BLaER1 (cell line): ENCODE results near the gene ZXDC.

ENCODE experiments used
- H3K27ac ChIP-seq: shearing (Covaris generic); formaldehyde crosslinking; 2 replicates; pipeline ENCODE4 v1.8.1; 2022
- H3K27me3 ChIP-seq: shearing (Covaris generic); formaldehyde crosslinking; 2 replicates; pipeline ENCODE4 v1.8.1; 2022
- H3K36me3 ChIP-seq: shearing (Covaris generic); formaldehyde crosslinking; 2 replicates; pipeline ENCODE4 v1.8.1; 2022
- H3K4me1 ChIP-seq: shearing (Covaris generic); formaldehyde crosslinking; 2 replicates; pipeline ENCODE4 v1.8.1; 2022
- H3K4me2 ChIP-seq: shearing (Covaris generic); formaldehyde crosslinking; 2 replicates; pipeline ENCODE4 v1.8.1; 2022
- H3K4me3 ChIP-seq: shearing (Covaris generic); formaldehyde crosslinking; 2 replicates; pipeline ENCODE4 v1.8.1; 2022
- H3K9ac ChIP-seq: shearing (Covaris generic); formaldehyde crosslinking; 2 replicates; pipeline ENCODE4 v1.8.1; 2022
- H3K9me3 ChIP-seq: shearing (Covaris generic); formaldehyde crosslinking; 2 replicates; pipeline ENCODE4 v1.8.1; 2022
- H4K20me1 ChIP-seq: shearing (Covaris generic); formaldehyde crosslinking; 2 replicates; pipeline ENCODE4 v1.8.1; 2022
- Cebpa-rat ChIP-seq: shearing (Covaris generic); IDR thresholded peaks from 2 replicates; pipeline ENCODE4 v1.8.1; 2022

ZXDC gene

DNA sequence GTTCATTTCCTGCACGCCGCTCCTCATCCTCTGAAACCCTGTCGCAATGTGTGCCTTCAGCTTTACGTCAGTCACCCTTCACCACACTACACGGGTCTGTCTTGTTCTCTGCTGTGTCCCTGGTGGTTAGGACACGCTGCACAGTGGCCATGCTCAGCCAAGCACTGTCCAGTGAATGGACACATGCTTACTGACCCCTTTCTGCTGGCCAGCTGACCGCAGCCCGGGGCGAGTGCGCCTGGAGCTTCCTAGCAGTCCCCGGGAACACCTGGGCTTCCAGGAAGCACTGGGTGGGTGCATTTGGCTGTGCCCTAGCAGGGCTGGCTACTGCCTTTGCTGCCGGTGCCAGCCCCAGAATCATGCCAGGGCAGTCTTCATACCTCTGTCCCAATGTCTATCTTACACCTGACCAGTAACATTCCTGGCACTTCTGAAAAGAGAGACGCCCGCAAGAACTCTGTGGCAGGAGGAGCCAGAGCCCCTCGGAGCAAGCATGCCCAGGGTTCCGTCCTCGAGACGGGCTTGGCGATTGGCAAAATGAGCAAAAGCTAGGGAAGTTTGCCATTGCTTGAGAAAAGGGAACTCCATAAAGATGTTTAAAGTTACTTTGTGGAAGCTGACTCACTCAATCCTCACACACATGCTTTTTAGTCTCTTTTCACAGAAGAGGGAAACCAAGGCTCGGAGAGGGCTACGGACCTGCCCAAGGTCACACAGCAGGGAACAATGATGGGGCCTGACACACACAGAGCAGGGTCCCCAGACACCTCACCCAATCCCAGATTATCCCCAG is 15.7 kb upstream of the ZXDC start:
- Histone ChIP-seq H3K9ac (no peak overlapping the region), H3K4me3 (no peak overlapping the region), H3K9me3 (no peaks in the 10 kb centered on the region), H3K27ac (peak overlapping the region; percentile 47; the same call in 1 of the 2 replicates), H3K4me2 (peak overlapping the region; percentile 75), H3K27me3 (no peaks in the 10 kb centered on the region), H3K36me3 (no peaks in the 10 kb centered on the region), H4K20me1 (no peaks in the 10 kb centered on the region), H3K4me1 (peaks cover 98% of the 10 kb centered on the region)
- TF ChIP-seq Cebpa-rat, result no peak

DNA sequence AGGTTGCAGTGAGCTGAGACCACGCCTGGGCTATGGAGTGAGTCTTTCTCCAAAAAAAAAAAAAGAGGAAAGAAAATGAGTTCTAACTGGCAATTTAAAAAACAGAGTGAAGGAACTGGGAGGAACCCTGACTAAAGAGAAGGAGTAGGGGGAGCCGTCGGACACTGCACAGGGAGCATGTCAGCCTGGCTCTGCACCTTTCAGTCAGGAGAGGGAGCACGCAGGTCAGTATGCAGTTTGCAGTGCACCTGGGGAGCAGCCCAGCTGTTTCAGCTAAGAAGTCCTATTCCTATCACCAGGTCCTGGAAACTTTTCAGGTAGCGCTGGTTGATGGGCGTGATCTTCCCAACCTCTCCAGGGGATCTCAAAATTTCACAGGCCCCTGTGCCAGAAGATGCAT is 14.9 kb upstream of the ZXDC start:
- Histone ChIP-seq H3K4me3 (no peak overlapping the region), H3K4me2 (peak overlapping the region; percentile 75), H4K20me1 (no peaks in the 10 kb centered on the region), H3K27me3 (no peaks in the 10 kb centered on the region), H3K4me1 (peaks cover 98% of the 10 kb centered on the region), H3K27ac (0 out of 2 replicates have a peak overlapping the region, but pooled peaks have one; percentile 47), H3K9ac (no peak overlapping the region), H3K36me3 (no peaks in the 10 kb centered on the region), H3K9me3 (no peaks in the 10 kb centered on the region)
- no peak for TF ChIP-seq Cebpa-rat

DNA sequence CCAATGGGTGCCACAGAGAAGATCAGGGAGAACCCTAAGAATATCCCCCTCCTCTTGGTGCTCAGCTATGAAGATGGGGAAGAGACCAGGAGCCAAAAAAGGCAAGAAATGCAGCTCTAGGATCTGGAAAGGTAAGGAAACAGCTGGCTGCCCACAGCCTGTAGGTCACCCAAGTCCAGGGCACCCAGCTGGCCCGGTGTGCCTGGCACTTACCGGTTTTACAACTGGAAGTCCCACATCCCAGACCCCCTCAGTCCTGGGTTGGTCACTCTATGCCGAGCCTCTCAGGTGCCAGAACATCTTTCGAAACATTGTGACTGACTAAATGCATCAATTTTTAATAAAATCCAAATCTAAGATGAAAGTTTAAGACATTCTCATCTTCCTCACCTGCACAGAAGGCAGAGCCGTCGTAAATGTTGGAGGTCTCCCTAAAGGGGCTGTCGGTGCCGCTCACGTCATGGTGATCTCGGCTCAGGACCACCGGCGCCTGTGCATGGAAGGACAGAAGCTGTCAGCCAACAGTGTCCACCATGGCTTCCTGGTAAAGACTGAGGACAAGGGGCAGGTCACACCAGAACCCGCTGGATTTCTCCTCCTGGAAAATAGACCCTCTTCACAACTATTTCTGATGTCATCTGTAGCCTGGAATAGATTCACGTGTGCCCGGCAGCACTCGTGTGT is 13.3 kb upstream of the ZXDC start:
- no peak for TF ChIP-seq Cebpa-rat
- H3K27me3 ChIP-seq, result no peaks in the 10 kb centered on the region
- H3K9me3 ChIP-seq, result no peaks in the 10 kb centered on the region
- H3K4me3 ChIP-seq, result no peak overlapping the region
- H3K4me1 ChIP-seq, result peaks cover 84% of the 10 kb centered on the region
- peak overlapping the region; percentile 56; the same call in 1 of the 2 replicates for H3K9ac ChIP-seq
- no peaks in the 10 kb centered on the region for H4K20me1 ChIP-seq
- no peaks in the 10 kb centered on the region for H3K36me3 ChIP-seq
- H3K4me2 ChIP-seq, result peak overlapping the region; percentile 83
- peak overlapping the region; percentile 62 for H3K27ac ChIP-seq

DNA sequence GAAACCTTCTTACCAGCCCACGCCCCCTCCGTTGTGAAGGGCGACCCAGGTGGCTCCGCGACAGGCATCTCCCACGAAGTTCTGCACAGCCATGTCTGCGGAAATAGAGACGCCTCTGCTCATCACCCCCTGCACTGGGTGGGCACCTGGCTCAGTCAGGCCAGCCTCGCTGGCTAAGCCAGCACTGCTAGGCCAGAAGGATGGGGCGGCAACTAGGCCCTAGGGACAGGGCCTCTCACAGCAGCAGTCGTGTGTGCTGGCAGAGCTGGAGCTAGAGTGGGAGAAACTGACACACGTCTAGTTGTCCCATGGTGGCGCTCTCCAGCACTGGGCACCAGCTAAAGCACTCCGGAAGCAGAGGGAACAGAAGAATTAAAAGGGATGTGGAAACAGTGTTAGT is 12.5 kb upstream of the ZXDC start:
- H3K9ac ChIP-seq, result peak overlapping the region; percentile 56; the same call in 1 of the 2 replicates
- H3K27me3 ChIP-seq, result no peaks in the 10 kb centered on the region
- peak overlapping the region; percentile 62 for H3K27ac ChIP-seq
- H3K36me3 ChIP-seq, result no peaks in the 10 kb centered on the region
- peaks cover 78% of the 10 kb centered on the region for H3K4me1 ChIP-seq
- no peaks in the 10 kb centered on the region for H4K20me1 ChIP-seq
- no peak for TF ChIP-seq Cebpa-rat
- no peak overlapping the region for H3K4me3 ChIP-seq
- no peaks in the 10 kb centered on the region for H3K9me3 ChIP-seq
- H3K4me2 ChIP-seq, result peak overlapping the region; percentile 83

DNA sequence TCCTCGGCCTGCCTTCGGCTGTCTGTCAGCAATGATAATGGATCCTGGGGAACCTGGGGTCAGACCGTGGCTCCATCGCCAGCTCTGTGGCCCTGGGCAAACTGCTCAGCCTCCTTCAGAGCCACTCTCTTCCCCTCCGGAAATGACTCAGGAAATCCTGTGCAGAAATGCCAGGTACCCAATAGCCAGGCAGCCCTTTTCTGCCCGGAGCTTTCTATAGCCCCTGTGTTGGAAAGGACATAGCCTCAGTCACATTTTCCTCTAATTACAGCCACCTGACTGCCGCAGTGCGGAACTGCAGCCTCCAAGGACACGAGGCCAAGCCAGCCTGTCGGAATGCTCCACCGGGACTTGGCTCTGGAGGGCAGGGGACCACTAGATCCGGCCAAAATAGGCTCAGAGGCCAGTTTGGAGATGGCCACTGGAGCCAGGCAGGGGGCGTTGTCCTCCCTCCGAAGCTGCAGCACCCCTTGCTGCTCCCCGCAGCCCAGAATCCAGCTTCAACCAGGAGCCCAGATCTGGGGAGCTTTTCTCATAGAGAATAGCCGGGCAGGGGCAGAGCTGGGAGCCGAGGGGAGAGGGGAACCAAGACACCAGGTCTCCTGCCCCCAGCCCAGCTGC is 11.6 kb upstream of the ZXDC start:
- H3K27me3 ChIP-seq, result no peaks in the 10 kb centered on the region
- peak overlapping the region; percentile 83 for H3K4me2 ChIP-seq
- H4K20me1 ChIP-seq, result no peaks in the 10 kb centered on the region
- H3K9ac ChIP-seq, result peak overlapping the region; percentile 56; the same call in 1 of the 2 replicates
- H3K36me3 ChIP-seq, result no peaks in the 10 kb centered on the region
- peaks cover 68% of the 10 kb centered on the region for H3K4me1 ChIP-seq
- no peak overlapping the region for H3K4me3 ChIP-seq
- peak overlapping the region; percentile 62 for H3K27ac ChIP-seq
- H3K9me3 ChIP-seq, result no peaks in the 10 kb centered on the region
- TF ChIP-seq Cebpa-rat, result no peak

DNA sequence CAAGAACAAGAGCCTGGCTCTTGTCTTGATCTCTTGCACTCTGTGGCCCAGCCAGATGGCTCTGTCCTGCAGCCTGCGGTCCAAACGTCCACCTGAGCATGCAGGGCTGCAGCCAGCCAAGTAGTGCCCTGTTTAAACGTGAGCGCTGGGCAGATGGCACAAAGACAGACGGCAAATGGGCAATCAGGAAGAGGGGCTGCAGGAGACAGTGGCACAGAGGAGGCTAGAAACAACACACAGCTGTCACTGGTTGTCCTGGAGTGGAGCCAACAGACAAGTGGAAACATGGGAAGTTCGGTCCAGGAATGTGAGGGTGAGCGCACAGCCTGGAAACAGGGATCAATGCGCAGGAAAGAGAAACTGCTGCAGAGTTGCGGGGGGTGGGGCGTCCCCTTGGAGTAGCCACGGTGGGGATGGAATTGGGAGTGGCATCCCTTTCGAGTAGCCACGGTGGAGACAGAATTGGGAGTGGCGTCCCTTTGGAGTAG is 10.7 kb upstream of the ZXDC start:
- H3K4me1 ChIP-seq, result peaks cover 60% of the 10 kb centered on the region
- H3K4me3 ChIP-seq, result no peak overlapping the region
- H3K27me3 ChIP-seq, result no peaks in the 10 kb centered on the region
- no peak overlapping the region for H3K9ac ChIP-seq
- H4K20me1 ChIP-seq, result no peaks in the 10 kb centered on the region
- TF ChIP-seq Cebpa-rat, result no peak
- H3K27ac ChIP-seq, result peak overlapping the region; percentile 62; the same call in 1 of the 2 replicates
- no peaks in the 10 kb centered on the region for H3K9me3 ChIP-seq
- H3K36me3 ChIP-seq, result no peaks in the 10 kb centered on the region
- H3K4me2 ChIP-seq, result peak overlapping the region; percentile 83

DNA sequence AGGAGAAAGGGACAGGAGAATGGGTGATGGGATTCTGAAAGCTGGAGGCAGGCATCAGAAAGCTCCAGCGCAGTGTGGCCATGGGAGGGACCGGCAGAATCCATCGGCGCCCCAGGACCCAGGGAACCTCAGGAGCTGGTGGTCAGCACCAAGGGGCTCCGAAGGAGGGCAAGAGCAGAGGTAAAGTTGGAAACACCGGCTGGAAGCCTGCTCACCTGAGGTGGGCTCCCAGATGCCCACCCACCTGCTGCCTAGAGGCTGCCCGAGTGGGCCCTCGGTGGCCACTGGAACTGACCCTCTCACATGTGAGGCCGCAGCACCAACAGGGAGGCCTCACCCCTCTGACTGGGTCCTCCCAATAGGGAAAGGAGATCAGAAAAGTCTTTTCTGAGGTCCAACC is 10.3 kb upstream of the ZXDC start:
- H3K27me3 ChIP-seq, result no peaks in the 10 kb centered on the region
- no peaks in the 10 kb centered on the region for H4K20me1 ChIP-seq
- H3K4me1 ChIP-seq, result peaks cover 55% of the 10 kb centered on the region
- H3K36me3 ChIP-seq, result no peaks in the 10 kb centered on the region
- H3K4me2 ChIP-seq, result peak overlapping the region; percentile 83
- TF ChIP-seq Cebpa-rat, result no peak
- H3K4me3 ChIP-seq, result no peak overlapping the region
- no peak overlapping the region for H3K9ac ChIP-seq
- peak overlapping the region; percentile 26; the same call in 1 of the 2 replicates for H3K27ac ChIP-seq
- H3K9me3 ChIP-seq, result no peaks in the 10 kb centered on the region

DNA sequence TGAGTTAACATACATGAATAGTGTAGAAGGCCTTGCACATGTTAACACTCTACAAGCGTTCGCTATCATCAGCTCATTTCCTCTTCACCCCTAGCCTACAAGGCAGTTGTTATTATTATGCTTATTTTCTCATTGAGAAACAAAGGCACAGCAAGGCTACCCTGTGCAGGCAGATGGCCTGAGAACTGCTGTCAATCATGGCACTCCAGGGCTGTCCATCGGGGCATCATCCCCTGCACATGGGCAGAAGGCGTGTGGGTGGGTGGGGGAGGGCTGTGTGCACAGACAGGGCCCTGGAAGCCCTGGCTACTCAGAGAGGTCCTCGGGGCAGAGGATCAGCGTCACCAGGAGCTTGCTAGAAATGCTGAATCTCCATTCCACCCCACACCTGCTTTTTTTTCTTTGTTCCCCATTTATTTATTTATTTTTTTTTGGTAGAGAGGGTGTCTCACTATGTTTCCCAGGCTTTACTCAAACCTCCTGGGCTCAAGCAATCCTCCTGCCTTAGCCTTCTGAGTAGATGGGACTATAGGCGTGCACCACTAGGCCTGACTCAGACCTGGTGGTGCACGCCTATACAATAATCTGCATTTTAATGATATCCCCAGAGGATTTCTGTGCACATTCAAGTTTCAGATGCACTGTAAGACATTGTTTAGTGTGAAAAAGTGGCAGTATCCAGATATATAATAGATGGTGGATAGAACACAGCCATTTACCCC is 9.6 kb upstream of the ZXDC start:
- Histone ChIP-seq H3K4me2 (peak overlapping the region; percentile 83), H3K4me1 (peaks cover 51% of the 10 kb centered on the region), H3K36me3 (no peaks in the 10 kb centered on the region), H3K9ac (no peak overlapping the region), H3K4me3 (no peak overlapping the region), H3K27me3 (no peaks in the 10 kb centered on the region), H3K27ac (no peak overlapping the region), H3K9me3 (no peaks in the 10 kb centered on the region), H4K20me1 (no peaks in the 10 kb centered on the region)
- no peak for TF ChIP-seq Cebpa-rat

DNA sequence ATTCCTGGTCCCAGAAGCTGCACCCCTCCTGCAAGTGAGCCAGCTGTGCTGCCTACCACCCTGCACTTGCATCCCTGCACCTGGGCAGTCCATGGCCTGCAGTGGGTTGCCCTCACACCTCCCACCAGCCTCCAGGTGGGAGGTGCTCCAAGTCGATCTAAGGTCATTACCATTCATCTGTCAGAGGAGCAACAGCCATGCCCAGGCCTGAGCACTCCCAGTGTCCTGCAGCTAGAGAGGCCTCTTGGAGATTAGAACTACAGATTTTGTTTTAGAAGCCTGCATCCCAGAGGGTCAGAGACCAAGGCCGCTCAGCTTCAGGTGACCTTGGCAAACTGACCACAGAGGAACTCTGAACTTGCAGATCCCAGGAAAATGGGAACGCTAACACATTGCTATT is 9.0 kb upstream of the ZXDC start:
- no peaks in the 10 kb centered on the region for H4K20me1 ChIP-seq
- no peak overlapping the region for H3K27ac ChIP-seq
- H3K9me3 ChIP-seq, result no peaks in the 10 kb centered on the region
- H3K4me2 ChIP-seq, result no peak overlapping the region
- no peak overlapping the region for H3K9ac ChIP-seq
- no peaks in the 10 kb centered on the region for H3K36me3 ChIP-seq
- no peak overlapping the region for H3K4me3 ChIP-seq
- no peaks in the 10 kb centered on the region for H3K27me3 ChIP-seq
- H3K4me1 ChIP-seq, result peaks cover 49% of the 10 kb centered on the region
- no peak for TF ChIP-seq Cebpa-rat
